Measurements from ENCODE around the gene BTLA.
"Not testable (repeated sequence)": the region's sequence is repeated elsewhere in the genome, so short reads cannot be mapped to it uniquely, and the experiment has no call there.

BTLA gene

GRCh38 chr3:112498914-112499711, at the start of gene BTLA:
Gene BTLA (minus strand): TSS chr3:112499472. CDS start chr3:112499358, 114 bp downstream.
- Histone ChIP-seq H3K4me1 (ENCODE audit: control insufficient read depth in 1 of 2, insufficient read depth in 2 of 2, low read length in 2 of 2) (no peaks in the 10 kb centered on the region), H3K27me3 (ENCODE audit: control insufficient read depth in 1 of 2, insufficient read depth in 2 of 2, low read length in 2 of 2) (no peaks in the 10 kb centered on the region), H3K4me3 (ENCODE audit: low read depth in 1 of 2, low read length in 2 of 2) (peak within 1 kb of the TSS; percentile 23 to 58), H3K36me3 (ENCODE audit: control insufficient read depth in 1 of 2, insufficient read depth in 2 of 2, low read length in 2 of 2) (no peaks in the 10 kb centered on the region), H3K9ac (ENCODE audit: low read depth in 1 of 2, low read length in 2 of 2) (peak within 1 kb of the TSS; percentile 2 to 25), H3K9me3 (ENCODE audit: control insufficient read depth in 1 of 2, low read length in 2 of 2) (no peaks in the 10 kb centered on the region), H3K27ac (ENCODE audit: low read depth, low read length) (no peak within 1 kb of the TSS)

- Histone ChIP-seq H3K36me3 (ENCODE audit: control insufficient read depth in 1 of 2, insufficient read depth in 2 of 2, low read length in 2 of 2) (peaks cover 14 to 45% of the 10 kb centered on the region in 2 donors), H3K27ac (ENCODE audit: low read depth, low read length) (no peak overlapping the region)
Measured at GRCh38 chr3:112546216-112546759, 47.0 kb upstream of the BTLA start.

GRCh38 chr3:112539825-112540650, 40.8 kb upstream of the BTLA start:
- Histone ChIP-seq H3K4me3 (ENCODE audit: low read depth in 1 of 2, low read length in 2 of 2) (no peak overlapping the region), H3K4me1 (ENCODE audit: control insufficient read depth in 1 of 2, insufficient read depth in 2 of 2, low read length in 2 of 2) (peaks cover 0 to 3% of the 10 kb centered on the region in 2 donors), H3K9me3 (ENCODE audit: control insufficient read depth in 1 of 2, low read length in 2 of 2) (no peaks in the 10 kb centered on the region), H3K36me3 (ENCODE audit: control insufficient read depth in 1 of 2, insufficient read depth in 2 of 2, low read length in 2 of 2) (peaks cover 5 to 34% of the 10 kb centered on the region in 2 donors), H3K9ac (ENCODE audit: low read depth in 1 of 2, low read length in 2 of 2) (no peak overlapping the region), H3K27me3 (ENCODE audit: control insufficient read depth in 1 of 2, insufficient read depth in 2 of 2, low read length in 2 of 2) (no peaks in the 10 kb centered on the region), H3K27ac (ENCODE audit: low read depth, low read length) (no peak overlapping the region)

More at GRCh38 chr3:112546216-112546759, 47.0 kb upstream of the BTLA start:
- Histone ChIP-seq H3K4me1 (ENCODE audit: control insufficient read depth in 1 of 2, insufficient read depth in 2 of 2, low read length in 2 of 2) (peaks cover 0 to 8% of the 10 kb centered on the region in 2 donors), H3K9ac (ENCODE audit: low read depth in 1 of 2, low read length in 2 of 2) (no peak overlapping the region), H3K4me3 (ENCODE audit: low read depth in 1 of 2, low read length in 2 of 2) (no peak overlapping the region), H3K9me3 (ENCODE audit: control insufficient read depth in 1 of 2, low read length in 2 of 2) (no peaks in the 10 kb centered on the region), H3K27me3 (ENCODE audit: control insufficient read depth in 1 of 2, insufficient read depth in 2 of 2, low read length in 2 of 2) (no peaks in the 10 kb centered on the region)

- Histone ChIP-seq H3K9me3 (ENCODE audit: control insufficient read depth in 1 of 2, low read length in 2 of 2) (no peaks in the 10 kb centered on the region), H3K4me1 (ENCODE audit: control insufficient read depth in 1 of 2, insufficient read depth in 2 of 2, low read length in 2 of 2) (no peaks in the 10 kb centered on the region), H3K4me3 (ENCODE audit: low read depth in 1 of 2, low read length in 2 of 2) (no peak overlapping the region), H3K36me3 (ENCODE audit: control insufficient read depth in 1 of 2, insufficient read depth in 2 of 2, low read length in 2 of 2) (peaks cover 13 to 50% of the 10 kb centered on the region in 2 donors), H3K9ac (ENCODE audit: low read depth in 1 of 2, low read length in 2 of 2) (no peak overlapping the region), H3K27ac (ENCODE audit: low read depth, low read length) (no peak overlapping the region), H3K27me3 (ENCODE audit: control insufficient read depth in 1 of 2, insufficient read depth in 2 of 2, low read length in 2 of 2) (no peaks in the 10 kb centered on the region)
Measured at GRCh38 chr3:112531358-112531781, 32.1 kb upstream of the BTLA start.

- Histone ChIP-seq H3K27ac (ENCODE audit: low read depth, low read length) (no peak overlapping the region), H3K4me1 (ENCODE audit: control insufficient read depth in 1 of 2, insufficient read depth in 2 of 2, low read length in 2 of 2) (no peaks in the 10 kb centered on the region), H3K9ac (ENCODE audit: low read depth in 1 of 2, low read length in 2 of 2) (no peak overlapping the region)
Measured at GRCh38 chr3:112530573-112530972, 31.3 kb upstream of the BTLA start.

GRCh38 chr3:112524127-112524526, 24.9 kb upstream of the BTLA start:
- peaks cover 6 to 13% of the 10 kb centered on the region in 2 donors for H3K36me3 ChIP-seq (ENCODE audit: control insufficient read depth in 1 of 2, insufficient read depth in 2 of 2, low read length in 2 of 2)
- H3K4me1 ChIP-seq (ENCODE audit: control insufficient read depth in 1 of 2, insufficient read depth in 2 of 2, low read length in 2 of 2); H3K9me3 ChIP-seq (ENCODE audit: control insufficient read depth in 1 of 2, low read length in 2 of 2); H3K4me3 ChIP-seq (ENCODE audit: low read depth in 1 of 2, low read length in 2 of 2); H3K27ac ChIP-seq (ENCODE audit: low read depth, low read length); H3K27me3 ChIP-seq (ENCODE audit: control insufficient read depth in 1 of 2, insufficient read depth in 2 of 2, low read length in 2 of 2); H3K9ac ChIP-seq (ENCODE audit: low read depth in 1 of 2, low read length in 2 of 2): not testable (repeated sequence)

More at GRCh38 chr3:112530573-112530972, 31.3 kb upstream of the BTLA start:
- Histone ChIP-seq H3K27me3 (ENCODE audit: control insufficient read depth in 1 of 2, insufficient read depth in 2 of 2, low read length in 2 of 2) (no peaks in the 10 kb centered on the region), H3K9me3 (ENCODE audit: control insufficient read depth in 1 of 2, low read length in 2 of 2) (no peaks in the 10 kb centered on the region), H3K4me3 (ENCODE audit: low read depth in 1 of 2, low read length in 2 of 2) (no peak overlapping the region), H3K36me3 (ENCODE audit: control insufficient read depth in 1 of 2, insufficient read depth in 2 of 2, low read length in 2 of 2) (peaks cover 13 to 45% of the 10 kb centered on the region in 2 donors)

- Histone ChIP-seq H3K27me3 (ENCODE audit: control insufficient read depth in 1 of 2, insufficient read depth in 2 of 2, low read length in 2 of 2) (no peaks in the 10 kb centered on the region), H3K27ac (ENCODE audit: low read depth, low read length) (no peak overlapping the region), H3K4me3 (ENCODE audit: low read depth in 1 of 2, low read length in 2 of 2) (no peak overlapping the region), H3K36me3 (ENCODE audit: control insufficient read depth in 1 of 2, insufficient read depth in 2 of 2, low read length in 2 of 2) (no peaks in the 10 kb centered on the region), H3K4me1 (ENCODE audit: control insufficient read depth in 1 of 2, insufficient read depth in 2 of 2, low read length in 2 of 2) (no peaks in the 10 kb centered on the region), H3K9ac (ENCODE audit: low read depth in 1 of 2, low read length in 2 of 2) (no peak overlapping the region), H3K9me3 (ENCODE audit: control insufficient read depth in 1 of 2, low read length in 2 of 2) (no peaks in the 10 kb centered on the region)
Measured at GRCh38 chr3:112519424-112520001, 20.2 kb upstream of the BTLA start.

GRCh38 chr3:112518970-112519369, 19.7 kb upstream of the BTLA start:
- not testable (repeated sequence) for H3K27me3 ChIP-seq (ENCODE audit: control insufficient read depth in 1 of 2, insufficient read depth in 2 of 2, low read length in 2 of 2); H3K4me1 ChIP-seq (ENCODE audit: control insufficient read depth in 1 of 2, insufficient read depth in 2 of 2, low read length in 2 of 2); H3K36me3 ChIP-seq (ENCODE audit: control insufficient read depth in 1 of 2, insufficient read depth in 2 of 2, low read length in 2 of 2); H3K27ac ChIP-seq (ENCODE audit: low read depth, low read length); H3K4me3 ChIP-seq (ENCODE audit: low read depth in 1 of 2, low read length in 2 of 2); H3K9me3 ChIP-seq (ENCODE audit: control insufficient read depth in 1 of 2, low read length in 2 of 2); H3K9ac ChIP-seq (ENCODE audit: low read depth in 1 of 2, low read length in 2 of 2)

- Histone ChIP-seq H3K9me3 (ENCODE audit: control insufficient read depth in 1 of 2, low read length in 2 of 2) (peaks cover 0 to 2% of the 10 kb centered on the region in 2 donors), H3K4me3 (ENCODE audit: low read depth in 1 of 2, low read length in 2 of 2) (no peak overlapping the region), H3K27me3 (ENCODE audit: control insufficient read depth in 1 of 2, insufficient read depth in 2 of 2, low read length in 2 of 2) (no peaks in the 10 kb centered on the region), H3K9ac (ENCODE audit: low read depth in 1 of 2, low read length in 2 of 2) (no peak overlapping the region), H3K4me1 (ENCODE audit: control insufficient read depth in 1 of 2, insufficient read depth in 2 of 2, low read length in 2 of 2) (no peaks in the 10 kb centered on the region), H3K36me3 (ENCODE audit: control insufficient read depth in 1 of 2, insufficient read depth in 2 of 2, low read length in 2 of 2) (no peaks in the 10 kb centered on the region), H3K27ac (ENCODE audit: low read depth, low read length) (no peak overlapping the region)
Measured at GRCh38 chr3:112514527-112515128, 15.4 kb upstream of the BTLA start.

Measured in duodenal mucosa (tissue), 2 donors.